Heart right ventricle (tissue), 16 donors: Measurements from ENCODE around the gene SORCS3. TPM values are rescaled to one million over a fixed set of nuclear protein-coding genes. Genes with fewer than 3 reads are reported as not detected.

Source experiments
- ATAC-seq, 8 donors: fragments of 200-7000 bp; cut with Tn5 transposase; one replicate each; pipeline ENCODE4 v1.9.1; 2020; ENCODE audit warnings: mild to moderate bottlenecking in 8 of 8, moderate library complexity in 8 of 8, moderate number of reproducible peaks in 1 of 8
- DNase-seq, 2 donors: peaks; one replicate each; pipeline ENCODE4 v3.0.0-alpha.2; 2020
- H3K27ac ChIP-seq, 10 donors: fragments of 200-600 bp; sonication (generic) in 2 of 10; one replicate each; pipeline versions ENCODE4 v1.5.0 to v1.8.0; 2020 to 2022; ENCODE audit warnings: mild to moderate bottlenecking in 3 of 10
- H3K27me3 ChIP-seq, 7 donors: fragments of 200-600 bp; one replicate each; pipeline ENCODE4 v1.8.0; 2021 to 2022; ENCODE audit warnings: mild to moderate bottlenecking in 2 of 7
- H3K36me3 ChIP-seq, 9 donors: fragments of 200-600 bp; sonication (generic) in 1 of 9; one replicate each; pipeline versions ENCODE4 v1.5.0 to v1.8.0; 2020 to 2022; ENCODE audit warnings: mild to moderate bottlenecking in 2 of 9
- H3K4me1 ChIP-seq, 9 donors: fragments of 200-600 bp; sonication (generic) in 1 of 9; one replicate each; pipeline versions ENCODE4 v1.5.0 to v1.8.0; 2020 to 2022; ENCODE audit warnings: mild to moderate bottlenecking in 4 of 9
- H3K4me3 ChIP-seq, 10 donors: fragments of 200-600 bp; sonication (generic) in 2 of 10; one replicate each; pipeline versions ENCODE4 v1.5.0 to v1.8.0; 2020 to 2022; ENCODE audit warnings: mild to moderate bottlenecking in 7 of 10, moderate library complexity in 2 of 10
- H3K9me3 ChIP-seq, 11 donors: fragments of 200-600 bp in 10 of 11; sonication (generic) in 2 of 11; one replicate each; pipeline versions ENCODE4 v1.5.0 to v1.8.0; 2013 to 2022; ENCODE audit warnings: mild to moderate bottlenecking in 2 of 11, control low read depth in 1 of 11, moderate library complexity in 1 of 11
- WGBS, 2 donors: extraction: QIAGEN DNeasy Blood & Tissue Kit; methylation state at CpG; one replicate each; pipeline ENCODE4 v1.1.7; 2013; ENCODE audit warnings: inconsistent platforms in 1 of 2; 5-methylcytosine and 5-hydroxymethylcytosine counted together
- intact Hi-C, 10 donors: fragments of 100-400 bp; cut with DNase I; formaldehyde crosslinking; loops; one replicate each; pipeline versions ENCODE4 v1.11.1 to v1.14.2; 2022
- polyA plus RNA-seq, 2 donors: library from polyadenylated mRNA; stranded (reverse); fragments of 200-250 nt; gene quantifications; one replicate each; pipeline ENCODE4 v1.2.3, GENCODE V29; 2013
- total RNA-seq, 10 donors: library from RNA; stranded (reverse); fragmentation: NEBNext Ultra II Directional in 3 of 10; extraction: Animal tissue kit (Norgen Biotek cat#: 25700) in 3 of 10; gene quantifications; one replicate each; pipeline versions ENCODE4 v1.2.1 to v1.2.4, GENCODE V29; 2021 to 2023
- TF ChIP-seq, protein P1 (sequence below), 9 donors: fragments of 200-600 bp; sonication (generic) in 2 of 9; IDR thresholded peaks; one replicate each; pipeline versions ENCODE4 v1.5.0 to v1.8.0; 2021 to 2022; ENCODE audit warnings: antibody characterized with exemption in 9 of 9, mild to moderate bottlenecking in 5 of 9, moderate library complexity in 1 of 9
- donor health status: Arrhythmogenic right ventricular cardiomyopathy.
- donor health status: ischemic (EF 13 %, LVEDD 7.1; RV severe dilation, severe dysfunction).
- donor health status: healthy with polysubstance abuse.
- donor health status: DM: no; HTN: yes; CAD: no.
- donor health status: DM: no; HTN: no; CAD: no.
- donor health status: ischemic (EF 25% LVEDD 6.9; RV normal size, moderate dysfunction).
- donor health status: ischemic (EF 25% LVEDD 5.7; RV mildly dilated, moderate dysfunction).
- donor health status: healthy.
- donor health status: DM: yes; HTN: yes; CAD: no.
- donor health status: Ischemic cardiomyopathy.
- donor health status: ischemic (EF 35%, LVEDD 5.7; RV mildly dilated, moderate dysfunction).
- donor health status: nonischemic (EF 11% LVEDD 7.7; RV severe dilation, severe dysfunction).
- donor health status: DM: yes; HTN: yes; CAD: no.
- donor health status: PGD.
- donor health status: ischemic (EF 29% LVEDD 5.4; RV normal size, mild dysfunction).
- donor health status: nonischemic (EF 23%, LVEDD 6.1; RV moderate dilation, normal function).

The SORCS3 gene
- total and polyA plus RNA-seq, 12 donors: 0.01 to 0.09 (median 0.05) TPM; not detected in 4

DNA sequence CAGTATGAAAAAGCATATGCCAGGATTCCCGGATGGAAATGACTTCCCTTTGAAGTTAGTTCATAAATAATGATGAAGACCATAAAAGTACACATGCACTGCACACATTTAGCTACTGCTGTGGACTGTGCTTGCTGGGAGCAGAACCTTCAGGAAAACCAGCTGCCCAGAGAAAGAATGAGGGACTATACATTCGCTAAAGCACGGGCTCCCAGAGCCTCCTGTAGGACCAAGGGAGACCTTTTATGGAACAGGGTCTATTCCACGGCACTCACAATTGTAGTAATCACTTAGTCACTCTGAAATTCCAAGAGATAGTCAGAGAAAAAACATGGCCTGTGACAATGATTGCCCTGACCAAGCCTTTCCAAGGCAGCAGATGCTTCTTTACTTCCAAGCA lies 24.1 kb downstream of the SORCS3 start:
- peaks cover 0 to 6% (median 0%) of the 10 kb centered on the region in 11 donors for H3K9me3 ChIP-seq
- DNase-seq (no peak), ATAC-seq (no peak)
- TF ChIP-seq, protein P1, sequence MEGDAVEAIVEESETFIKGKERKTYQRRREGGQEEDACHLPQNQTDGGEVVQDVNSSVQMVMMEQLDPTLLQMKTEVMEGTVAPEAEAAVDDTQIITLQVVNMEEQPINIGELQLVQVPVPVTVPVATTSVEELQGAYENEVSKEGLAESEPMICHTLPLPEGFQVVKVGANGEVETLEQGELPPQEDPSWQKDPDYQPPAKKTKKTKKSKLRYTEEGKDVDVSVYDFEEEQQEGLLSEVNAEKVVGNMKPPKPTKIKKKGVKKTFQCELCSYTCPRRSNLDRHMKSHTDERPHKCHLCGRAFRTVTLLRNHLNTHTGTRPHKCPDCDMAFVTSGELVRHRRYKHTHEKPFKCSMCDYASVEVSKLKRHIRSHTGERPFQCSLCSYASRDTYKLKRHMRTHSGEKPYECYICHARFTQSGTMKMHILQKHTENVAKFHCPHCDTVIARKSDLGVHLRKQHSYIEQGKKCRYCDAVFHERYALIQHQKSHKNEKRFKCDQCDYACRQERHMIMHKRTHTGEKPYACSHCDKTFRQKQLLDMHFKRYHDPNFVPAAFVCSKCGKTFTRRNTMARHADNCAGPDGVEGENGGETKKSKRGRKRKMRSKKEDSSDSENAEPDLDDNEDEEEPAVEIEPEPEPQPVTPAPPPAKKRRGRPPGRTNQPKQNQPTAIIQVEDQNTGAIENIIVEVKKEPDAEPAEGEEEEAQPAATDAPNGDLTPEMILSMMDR (IDR thresholded peaks at IDR 0.05): no peak
- no peaks in the 10 kb centered on the region for H3K36me3 ChIP-seq
- no peak overlapping the region for H3K27ac ChIP-seq
- peaks cover 0 to 13% (median 7%) of the 10 kb centered on the region in 7 donors for H3K27me3 ChIP-seq
- intact Hi-C loops: loop anchor here in 1 of 10 donors (10.0 kb wide), 1 partner anchor 110 kb away; no protein-coding TSS in a partner anchor
- no peaks in the 10 kb centered on the region for H3K4me1 ChIP-seq
- H3K4me3 ChIP-seq: no peak overlapping the region
- 78 to 81% methylated on average over 4 of the region's 4 CpGs for WGBS, 2 donors

DNA sequence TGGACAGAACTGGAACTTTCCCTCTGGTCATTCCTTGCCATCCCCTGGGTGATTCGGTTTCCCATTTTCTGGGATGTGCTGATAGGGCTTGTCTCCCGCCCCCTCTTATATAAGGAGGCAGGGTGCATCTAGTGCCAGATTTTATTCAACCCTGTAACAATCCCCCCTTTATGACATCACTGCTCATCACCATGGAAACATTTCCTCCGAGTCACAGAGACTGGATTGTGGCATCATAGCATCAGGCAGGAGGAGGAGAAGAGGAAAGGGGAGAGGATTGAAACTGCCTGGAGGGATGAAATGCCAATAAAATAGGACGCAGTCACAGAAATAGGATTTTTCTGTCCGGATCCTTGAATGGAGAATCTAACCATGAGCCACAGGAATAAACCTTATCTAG lies 25.0 kb downstream of the SORCS3 start:
- Histone ChIP-seq H3K4me3 (no peak overlapping the region), H3K36me3 (no peaks in the 10 kb centered on the region), H3K27ac (no peak overlapping the region), H3K9me3 (peaks cover 0 to 15% (median 0%) of the 10 kb centered on the region in 11 donors), H3K4me1 (no peaks in the 10 kb centered on the region), H3K27me3 (peaks cover 0 to 5% (median under 1%) of the 10 kb centered on the region in 7 donors)
- ATAC-seq: no peak
- DNase-seq: no peak
- intact Hi-C loops: loop anchor here in 1 of 10 donors (10.0 kb wide), 1 partner anchor 109 kb away; no protein-coding TSS in a partner anchor
- TF ChIP-seq, protein P1 (IDR thresholded peaks at IDR 0.05): no peak
- WGBS, 2 donors: 74 to 79% methylated on average over 5 of the region's 5 CpGs

DNA sequence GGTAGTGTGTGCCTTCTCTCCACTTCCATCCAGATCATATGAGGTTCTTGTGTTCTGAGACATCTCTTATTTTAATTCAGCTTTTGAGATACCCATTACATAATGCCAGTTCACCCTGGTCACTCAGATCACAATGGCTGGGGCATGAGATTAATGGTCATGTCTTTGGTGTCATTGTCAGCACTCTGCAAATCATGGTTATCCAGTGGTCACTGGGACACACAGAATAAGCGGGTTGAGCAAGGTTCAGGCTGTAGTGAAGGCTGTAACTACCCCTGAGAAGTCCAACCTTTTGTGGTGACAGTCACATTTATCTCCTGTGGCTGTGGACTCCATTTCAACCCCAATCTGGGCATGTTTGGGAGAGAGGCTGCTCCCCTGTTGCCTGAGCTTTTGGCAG lies 35.8 kb downstream of the SORCS3 start:
- no peak for DNase-seq
- intact Hi-C loops: no loop called here
- no peaks in the 10 kb centered on the region for H3K4me1 ChIP-seq
- H3K4me3 ChIP-seq: no peak overlapping the region
- TF ChIP-seq, protein P1 (IDR thresholded peaks at IDR 0.05): no peak
- peaks cover 0 to 13% (median 4%) of the 10 kb centered on the region in 7 donors for H3K27me3 ChIP-seq
- WGBS, 2 donors: 77 to 87% methylated on average over 1 of the region's 1 CpG
- peaks cover 0 to 27% (median 0%) of the 10 kb centered on the region in 11 donors for H3K9me3 ChIP-seq
- no peaks in the 10 kb centered on the region for H3K36me3 ChIP-seq
- no peak for ATAC-seq
- H3K27ac ChIP-seq: no peak overlapping the region

DNA sequence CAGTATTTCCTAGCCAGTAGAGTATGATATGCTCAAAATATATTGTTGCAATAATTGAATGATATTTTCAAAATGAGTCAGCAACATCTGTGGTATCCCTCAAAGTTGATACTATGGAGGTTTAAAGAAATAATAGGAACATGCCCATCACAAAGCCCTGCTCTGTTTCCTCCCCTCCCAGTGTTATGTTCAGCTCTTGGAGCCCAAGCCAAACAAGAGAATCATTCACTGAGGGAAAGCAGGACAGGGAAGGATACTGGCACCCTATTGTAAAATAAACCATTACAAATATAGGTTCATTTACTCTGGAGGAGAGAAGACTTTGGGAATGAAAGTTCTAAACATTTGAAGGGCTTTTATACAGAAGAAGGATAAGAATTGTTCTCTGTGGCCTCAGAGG lies 37.6 kb downstream of the SORCS3 start:
- intact Hi-C loops: no loop called here
- peaks cover 0 to 13% (median 0%) of the 10 kb centered on the region in 11 donors for H3K9me3 ChIP-seq

More for the DNA sequence above, 37.6 kb downstream of the SORCS3 start:
- peaks cover 0 to 15% (median 4%) of the 10 kb centered on the region in 7 donors for H3K27me3 ChIP-seq
- no peak overlapping the region for H3K27ac ChIP-seq
- H3K4me3 ChIP-seq: no peak overlapping the region
- ATAC-seq: no peak
- TF ChIP-seq, protein P1 (IDR thresholded peaks at IDR 0.05): no peak
- no peaks in the 10 kb centered on the region for H3K4me1 ChIP-seq
- no peak for DNase-seq
- no peaks in the 10 kb centered on the region for H3K36me3 ChIP-seq
